Lower leg skin (tissue), 3 donors: ENCODE measurements around the gene R3HDM4.

Source experiments
- POLR2A ChIP-seq, 2 donors: fragments of 450-650 bp; IDR thresholded peaks; one replicate each; pipeline ENCODE4 v1.6.1; 2016 to 2017; ENCODE audit warnings: antibody characterized with exemption in 2 of 2, mild to moderate bottlenecking in 1 of 2, moderate library complexity in 1 of 2
- TF ChIP-seq, protein P1 (sequence below), 3 donors: fragments of 450-650 bp; IDR thresholded peaks; one replicate each; pipeline ENCODE4 v1.5.1; 2016; ENCODE audit warnings: antibody characterized with exemption in 3 of 3, mild to moderate bottlenecking in 3 of 3, moderate library complexity in 2 of 3

DNA sequence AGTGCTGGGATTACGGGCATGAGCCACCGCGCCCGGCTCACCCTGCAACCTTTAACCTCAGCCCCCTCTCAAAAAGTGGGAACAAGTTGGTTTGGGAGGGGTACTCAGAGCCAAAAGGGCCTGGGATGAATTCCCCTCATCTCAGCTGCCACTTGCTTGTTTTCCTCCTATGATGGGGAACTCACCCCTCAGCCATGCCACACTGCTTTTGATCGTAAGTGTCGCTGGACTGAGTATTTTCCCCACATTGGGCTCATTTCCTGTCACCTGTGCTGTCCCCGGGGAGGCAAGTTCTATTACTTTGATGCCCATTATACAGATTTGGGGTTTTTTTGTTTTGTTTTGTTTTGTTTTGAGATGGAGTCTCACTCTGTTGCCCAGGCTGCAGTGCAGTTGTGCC is 6.5 kb downstream of the R3HDM4 start:
- TF ChIP-seq, protein P1, sequence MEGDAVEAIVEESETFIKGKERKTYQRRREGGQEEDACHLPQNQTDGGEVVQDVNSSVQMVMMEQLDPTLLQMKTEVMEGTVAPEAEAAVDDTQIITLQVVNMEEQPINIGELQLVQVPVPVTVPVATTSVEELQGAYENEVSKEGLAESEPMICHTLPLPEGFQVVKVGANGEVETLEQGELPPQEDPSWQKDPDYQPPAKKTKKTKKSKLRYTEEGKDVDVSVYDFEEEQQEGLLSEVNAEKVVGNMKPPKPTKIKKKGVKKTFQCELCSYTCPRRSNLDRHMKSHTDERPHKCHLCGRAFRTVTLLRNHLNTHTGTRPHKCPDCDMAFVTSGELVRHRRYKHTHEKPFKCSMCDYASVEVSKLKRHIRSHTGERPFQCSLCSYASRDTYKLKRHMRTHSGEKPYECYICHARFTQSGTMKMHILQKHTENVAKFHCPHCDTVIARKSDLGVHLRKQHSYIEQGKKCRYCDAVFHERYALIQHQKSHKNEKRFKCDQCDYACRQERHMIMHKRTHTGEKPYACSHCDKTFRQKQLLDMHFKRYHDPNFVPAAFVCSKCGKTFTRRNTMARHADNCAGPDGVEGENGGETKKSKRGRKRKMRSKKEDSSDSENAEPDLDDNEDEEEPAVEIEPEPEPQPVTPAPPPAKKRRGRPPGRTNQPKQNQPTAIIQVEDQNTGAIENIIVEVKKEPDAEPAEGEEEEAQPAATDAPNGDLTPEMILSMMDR (IDR thresholded peaks at IDR 0.05): no peak
- no peak for TF ChIP-seq POLR2A (IDR thresholded peaks at IDR 0.05)
